Lower leg skin (tissue), 4 donors: ENCODE measurements around the gene TMEM131L. TPM values are rescaled to one million over a fixed set of nuclear protein-coding genes. Genes with fewer than 3 reads are reported as not detected.
"Not testable (repeated sequence)": the region's sequence is repeated elsewhere in the genome, so short reads cannot be mapped to it uniquely, and the experiment has no call there.

Experiments used
- DNase-seq, 2 donors: peaks; one replicate each; pipeline ENCODE4 v3.0.0-alpha.2; 2019; ENCODE audit warnings: low spot score in 2 of 2
- H3K4me3 ChIP-seq: fragments of 200-600 bp; sonication (generic); 2 replicates; pipeline ENCODE4 v1.5.1; 2017; ENCODE audit warnings: mild to moderate bottlenecking, low read depth; ENCODE audit not compliant: poor library complexity, severe bottlenecking
- CTCF ChIP-seq, 3 donors: fragments of 450-650 bp; IDR thresholded peaks; one replicate each; pipeline ENCODE4 v1.5.1; 2016; ENCODE audit warnings: antibody characterized with exemption in 3 of 3, mild to moderate bottlenecking in 3 of 3, moderate library complexity in 2 of 3
- POLR2A ChIP-seq, 2 donors: fragments of 450-650 bp; IDR thresholded peaks; one replicate each; pipeline ENCODE4 v1.6.1; 2016 to 2017; ENCODE audit warnings: antibody characterized with exemption in 2 of 2, mild to moderate bottlenecking in 1 of 2, moderate library complexity in 1 of 2
- WGBS, 2 donors: methylation state at CpG; one replicate each; pipeline ENCODE4 v1.1.5; 2018; 5-methylcytosine and 5-hydroxymethylcytosine counted together
- intact Hi-C: fragments of 100-400 bp; cut with DNase I; formaldehyde crosslinking; loops from one replicate; pipeline ENCODE4 v1.15.0; 2023; ENCODE audit warnings: low total_unique reads
- total RNA-seq, 4 donors: library from RNA; depleted of rRNA; stranded (reverse); fragments of >200 nt; gene quantifications; one replicate each; pipeline ENCODE4 v1.1.0, GENCODE V29; 2016

TMEM131L gene
- total RNA-seq, 4 donors from 2014 or later: 8.3 to 15.9 (median 12.1) TPM

DNA sequence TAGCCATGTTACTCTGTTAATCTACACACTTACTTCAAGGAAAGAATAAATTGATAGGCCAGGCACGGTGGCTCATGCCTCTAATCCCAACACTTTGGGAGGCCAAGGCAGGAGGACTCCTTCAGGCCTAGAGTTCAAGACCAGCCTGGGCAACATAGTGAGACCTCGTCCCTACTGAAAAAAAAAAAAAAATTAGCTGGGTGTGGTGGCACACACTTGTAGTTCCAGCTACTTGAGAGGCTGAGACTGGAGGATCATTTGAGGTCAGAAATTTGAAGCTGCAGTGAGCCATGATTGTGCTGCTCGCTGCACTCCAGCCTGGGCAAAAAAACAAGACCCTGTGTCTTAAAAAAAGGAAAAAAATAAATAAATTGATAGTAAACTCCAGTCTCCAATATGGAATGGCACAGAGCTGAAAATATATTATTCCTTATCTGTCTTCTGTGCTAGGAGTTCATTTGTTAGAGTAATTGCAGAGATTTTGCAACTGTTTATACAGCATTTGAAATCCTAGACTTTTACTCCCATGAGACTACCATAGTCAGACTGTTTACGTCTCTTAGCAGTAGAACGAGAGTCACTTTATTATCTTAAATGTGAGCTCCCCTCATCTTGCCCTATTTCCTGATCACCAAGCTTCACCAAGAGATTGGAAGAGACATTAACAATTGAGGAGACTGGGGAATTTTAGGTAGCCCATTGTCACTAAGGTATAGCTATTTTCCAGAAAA lies 18.8 kb upstream of the TMEM131L start:
- TF ChIP-seq POLR2A (IDR thresholded peaks at IDR 0.05): no peak
- TF ChIP-seq CTCF (IDR thresholded peaks at IDR 0.05): no peak
- intact Hi-C loops: no loop called here
- no peak for DNase-seq
- H3K4me3 ChIP-seq: no peak overlapping the region
- WGBS, 2 donors: 75 to 79% methylated on average over 5 of the region's 5 CpGs

- WGBS, 2 donors: 17 to 23% methylated on average over 10 of the region's 10 CpGs
- TF ChIP-seq POLR2A (IDR thresholded peaks at IDR 0.05): no peak
- TF ChIP-seq CTCF (IDR thresholded peaks at IDR 0.05): no peak
- no peak overlapping the region for H3K4me3 ChIP-seq
Observed at GRCh38 chr4:153448003-153448731, 18.0 kb upstream of the TMEM131L start.

GRCh38 chr4:153449338-153449737 lies 16.8 kb upstream of the TMEM131L start:
- no peak for DNase-seq
- intact Hi-C loops: no loop called here
- WGBS, 2 donors: 92 to 97% methylated on average over 1 of the region's 1 CpG
- H3K4me3 ChIP-seq: no peak overlapping the region
- TF ChIP-seq POLR2A (IDR thresholded peaks at IDR 0.05) (no peak), CTCF (IDR thresholded peaks at IDR 0.05) (no peak)

More at GRCh38 chr4:153448003-153448731, 18.0 kb upstream of the TMEM131L start:
- intact Hi-C loops: no loop called here
- DNase-seq: no peak

GRCh38 chr4:153450544-153450917 lies 15.6 kb upstream of the TMEM131L start:
- intact Hi-C loops: loop anchor here (1.0 kb wide), 1 partner anchor 22 kb away; no protein-coding TSS in a partner anchor
- DNase-seq: no peak
- TF ChIP-seq CTCF (IDR thresholded peaks at IDR 0.05): no peak
- TF ChIP-seq POLR2A (IDR thresholded peaks at IDR 0.05): no peak
- 89 to 90% methylated on average over 5 of the region's 5 CpGs for whole genome bisulfite sequencing, 2 donors
- no peak overlapping the region for H3K4me3 ChIP-seq

DNA sequence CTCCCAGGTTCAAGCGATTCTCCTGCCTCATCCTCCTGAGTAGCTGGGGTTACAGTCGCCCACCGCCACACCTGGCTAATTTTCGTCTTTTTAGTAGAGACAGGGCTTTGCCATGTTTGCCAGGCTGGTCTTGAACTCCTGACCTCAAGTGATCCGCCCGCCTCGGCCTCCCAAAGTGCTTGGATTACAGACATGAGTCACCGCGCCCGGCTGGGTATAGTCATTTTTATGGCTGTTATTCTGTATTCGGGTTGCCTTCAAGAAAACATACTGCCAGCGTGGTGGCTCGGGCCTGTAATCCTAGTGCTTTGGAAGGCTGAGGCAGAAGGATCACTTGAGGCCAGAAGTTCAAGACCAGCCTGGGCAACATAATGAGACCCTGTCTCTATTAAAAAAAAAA lies 15.0 kb upstream of the TMEM131L start:
- 92% methylated on average over 13 of the region's 13 CpGs for WGBS, 2 donors
- intact Hi-C loops: not testable (repeated sequence)

DNA sequence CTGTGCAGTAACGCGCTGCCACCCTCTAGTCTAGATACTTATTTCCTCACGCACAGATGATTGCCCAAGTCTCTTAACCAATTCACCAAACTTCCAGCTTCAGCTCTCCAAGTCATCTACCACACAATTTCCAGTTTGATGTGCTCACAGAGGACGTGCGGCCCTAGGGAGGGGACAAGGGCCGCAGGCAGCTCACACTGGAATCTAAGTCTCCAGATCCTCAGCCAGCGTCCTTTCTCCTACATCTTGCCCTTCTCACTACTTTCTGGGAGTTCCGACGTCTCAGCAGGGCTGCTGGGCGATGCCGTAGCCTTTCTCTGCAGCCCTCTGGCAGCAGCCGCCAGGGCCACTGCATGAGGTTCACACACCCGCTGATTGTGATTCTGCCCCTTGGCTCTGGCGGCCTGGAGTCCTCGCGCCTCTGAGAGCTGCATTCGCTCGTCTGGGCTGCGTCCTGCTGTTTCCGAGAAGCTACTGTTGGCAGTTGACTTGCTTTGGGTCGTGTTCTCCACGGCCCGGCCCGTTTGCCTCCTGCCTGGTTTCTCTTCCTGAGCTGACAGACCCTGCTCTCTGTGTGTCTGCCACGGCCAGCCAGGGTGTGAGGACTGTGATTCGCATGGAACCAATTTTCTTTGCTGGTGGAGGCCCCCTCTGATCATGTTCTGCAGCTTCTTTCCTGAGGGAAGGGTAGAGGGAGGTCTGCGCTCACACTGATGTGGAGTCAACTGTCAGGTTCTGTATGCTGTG lies 14.1 kb upstream of the TMEM131L start:
- H3K4me3 ChIP-seq: no peak overlapping the region
- no peak for DNase-seq
- TF ChIP-seq CTCF (IDR thresholded peaks at IDR 0.05): no peak
- no peak for TF ChIP-seq POLR2A (IDR thresholded peaks at IDR 0.05)
- intact Hi-C loops: no loop called here
- 87 to 91% methylated on average over 27 of the region's 27 CpGs for WGBS, 2 donors

More for the DNA sequence above, 15.0 kb upstream of the TMEM131L start:
- not testable (repeated sequence) for DNase-seq, H3K4me3 ChIP-seq
